Astrocyte (in vitro differentiated cells and primary cell): ENCODE results near the gene VWA8. TPM values are rescaled to one million over a fixed set of nuclear protein-coding genes. Genes with fewer than 3 reads are reported as not detected.

Experiments used
- DNase-seq: peaks from one replicate; pipeline ENCODE4 v3.0.0-alpha.2; 2010; ENCODE audit warnings: low read depth
- FAIRE-seq: peaks from 2 replicates; lab custom pipeline; 2011; peaks lifted over from hg19 to GRCh38; lab: Jason Lieb, UNC
- H2AFZ ChIP-seq: 2 replicates; pipeline ENCODE4 v1.6.0; 2012; ENCODE audit warnings: low read depth, low read length, inconsistent platforms
- H3K27ac ChIP-seq: 2 replicates; pipeline ENCODE4 v1.5.1; 2011; ENCODE audit warnings: low read depth, low read length, inconsistent platforms
- H3K27me3 ChIP-seq: 2 replicates; pipeline ENCODE4 v1.6.0; 2011; ENCODE audit warnings: low read length, inconsistent platforms; ENCODE audit not compliant: insufficient read depth
- H3K36me3 ChIP-seq: 2 replicates; pipeline ENCODE4 v1.5.1; 2011; ENCODE audit warnings: low read length, inconsistent platforms; ENCODE audit not compliant: insufficient read depth
- H3K4me1 ChIP-seq: 2 replicates; pipeline ENCODE4 v1.5.1; 2011; ENCODE audit warnings: low read length, inconsistent platforms; ENCODE audit not compliant: insufficient read depth
- H3K4me2 ChIP-seq: 2 replicates; pipeline ENCODE4 v1.6.0; 2012; ENCODE audit warnings: low read length, inconsistent platforms
- H3K4me3 ChIP-seq: 2 replicates; pipeline ENCODE4 v1.5.1; 2011; ENCODE audit warnings: low read depth, mild to moderate bottlenecking, low read length, inconsistent platforms; ENCODE audit not compliant: insufficient read depth
- H3K79me2 ChIP-seq: 2 replicates; pipeline ENCODE4 v1.6.0; 2012; ENCODE audit warnings: mild to moderate bottlenecking, low read length, inconsistent platforms; ENCODE audit not compliant: insufficient read depth
- H3K9ac ChIP-seq: 2 replicates; pipeline ENCODE4 v1.6.0; 2012; ENCODE audit warnings: mild to moderate bottlenecking, low read length, inconsistent platforms
- H3K9me3 ChIP-seq: 2 replicates; pipeline ENCODE4 v1.5.1; 2012; ENCODE audit warnings: low read depth, mild to moderate bottlenecking, low read length, inconsistent platforms; ENCODE audit not compliant: insufficient read depth
- H4K20me1 ChIP-seq: 2 replicates; pipeline ENCODE4 v1.6.0; 2012; ENCODE audit warnings: low read length, inconsistent platforms; ENCODE audit not compliant: insufficient read depth
- H3K27ac Mint-ChIP-seq: one replicate; pipeline ENCODE4 v1.8.0; 2021; ENCODE audit warnings: mild to moderate bottlenecking, mixed read lengths; ENCODE audit not compliant: unreplicated experiment
- H3K27me3 Mint-ChIP-seq: one replicate; pipeline ENCODE4 v1.8.0; 2021; ENCODE audit warnings: low read depth, mixed read lengths; ENCODE audit not compliant: unreplicated experiment
- H3K36me3 Mint-ChIP-seq: one replicate; pipeline ENCODE4 v1.8.0; 2021; ENCODE audit warnings: low read depth, mixed read lengths; ENCODE audit not compliant: unreplicated experiment
- H3K4me1 Mint-ChIP-seq: one replicate; pipeline ENCODE4 v1.8.0; 2021; ENCODE audit warnings: low read depth, mixed read lengths; ENCODE audit not compliant: unreplicated experiment
- H3K4me3 Mint-ChIP-seq: one replicate; pipeline ENCODE4 v1.8.0; 2021; ENCODE audit warnings: mild to moderate bottlenecking, moderate library complexity, mixed read lengths; ENCODE audit not compliant: unreplicated experiment
- H3K9me3 Mint-ChIP-seq: one replicate; pipeline ENCODE4 v1.8.0; 2021; ENCODE audit warnings: mild to moderate bottlenecking, mixed read lengths; ENCODE audit not compliant: unreplicated experiment
- EZH2 ChIP-seq: IDR thresholded peaks from 2 replicates; pipeline ENCODE4 v1.6.1; 2012; ENCODE audit warnings: mild to moderate bottlenecking, low read length, inconsistent platforms; ENCODE audit not compliant: insufficient read depth
- total RNA-seq: library from RNA; stranded (reverse); gene quantifications from 2 replicates; pipeline ENCODE4 v1.2.1, GENCODE V29; 2021
- TF ChIP-seq, protein P1 (sequence below): IDR thresholded peaks from 2 replicates; pipeline ENCODE4 v1.5.1; 2011; ENCODE audit warnings: low read depth, mild to moderate bottlenecking, inconsistent platforms, low read length, moderate library complexity; ENCODE audit not compliant: insufficient read depth

Gene VWA8
- total RNA-seq, 1 donor from 2014 or later = 15.6 TPM

DNA sequence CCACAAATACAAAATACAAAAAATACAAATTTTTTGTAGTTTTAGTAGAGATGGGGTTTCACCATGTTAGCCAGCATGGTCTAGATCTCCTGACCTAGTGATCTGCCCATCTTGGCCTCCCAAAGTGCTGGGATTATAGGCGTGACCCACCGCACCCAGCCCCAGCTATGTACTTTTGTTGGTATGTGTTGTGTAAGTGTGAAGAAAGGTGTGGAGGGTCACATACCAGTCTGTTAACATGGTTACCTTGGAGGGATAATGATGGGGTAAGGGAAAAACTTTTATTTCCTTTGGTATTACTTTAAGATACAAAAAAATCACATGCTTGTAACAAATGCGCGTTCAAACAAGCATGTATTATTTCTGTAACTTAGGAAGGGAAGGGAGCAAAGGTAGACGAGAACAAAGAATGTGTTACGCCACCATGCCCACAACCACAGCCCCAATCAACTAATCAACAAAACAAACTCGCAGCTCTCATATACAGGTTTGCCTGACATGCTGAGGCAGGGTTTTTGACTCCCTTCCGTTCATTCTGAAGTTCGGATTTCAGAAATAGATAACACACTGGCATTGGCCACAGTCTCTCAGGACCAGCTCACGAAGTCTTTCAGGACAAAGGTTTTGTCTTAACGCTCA lies 13.5 kb upstream of the VWA8 start:
- Histone ChIP-seq H3K27ac (no peak overlapping the region), H3K79me2 (no peaks in the 10 kb centered on the region), H3K36me3 (no peaks in the 10 kb centered on the region), H3K9me3 (no peaks in the 10 kb centered on the region), H3K27me3 (no peaks in the 10 kb centered on the region), H3K4me3 (no peak overlapping the region), H3K9ac (no peak overlapping the region), H2AFZ (no peak overlapping the region), H4K20me1 (no peaks in the 10 kb centered on the region), H3K4me2 (no peak overlapping the region), H3K4me1 (no peaks in the 10 kb centered on the region)
- H3K27me3 Mint-ChIP-seq = no peaks in the 10 kb centered on the region
- FAIRE-seq = no peak
- H3K4me3 Mint-ChIP-seq = no peak overlapping the region
- no peaks in the 10 kb centered on the region for H3K9me3 Mint-ChIP-seq
- DNase-seq = no peak
- no peaks in the 10 kb centered on the region for H3K36me3 Mint-ChIP-seq
- no peak overlapping the region for H3K27ac Mint-ChIP-seq
- TF ChIP-seq EZH2 = no peak
- TF ChIP-seq, protein P1, sequence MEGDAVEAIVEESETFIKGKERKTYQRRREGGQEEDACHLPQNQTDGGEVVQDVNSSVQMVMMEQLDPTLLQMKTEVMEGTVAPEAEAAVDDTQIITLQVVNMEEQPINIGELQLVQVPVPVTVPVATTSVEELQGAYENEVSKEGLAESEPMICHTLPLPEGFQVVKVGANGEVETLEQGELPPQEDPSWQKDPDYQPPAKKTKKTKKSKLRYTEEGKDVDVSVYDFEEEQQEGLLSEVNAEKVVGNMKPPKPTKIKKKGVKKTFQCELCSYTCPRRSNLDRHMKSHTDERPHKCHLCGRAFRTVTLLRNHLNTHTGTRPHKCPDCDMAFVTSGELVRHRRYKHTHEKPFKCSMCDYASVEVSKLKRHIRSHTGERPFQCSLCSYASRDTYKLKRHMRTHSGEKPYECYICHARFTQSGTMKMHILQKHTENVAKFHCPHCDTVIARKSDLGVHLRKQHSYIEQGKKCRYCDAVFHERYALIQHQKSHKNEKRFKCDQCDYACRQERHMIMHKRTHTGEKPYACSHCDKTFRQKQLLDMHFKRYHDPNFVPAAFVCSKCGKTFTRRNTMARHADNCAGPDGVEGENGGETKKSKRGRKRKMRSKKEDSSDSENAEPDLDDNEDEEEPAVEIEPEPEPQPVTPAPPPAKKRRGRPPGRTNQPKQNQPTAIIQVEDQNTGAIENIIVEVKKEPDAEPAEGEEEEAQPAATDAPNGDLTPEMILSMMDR = no peak
- H3K4me1 Mint-ChIP-seq = peaks cover 3% of the 10 kb centered on the region

- Histone ChIP-seq H3K9ac (no peak overlapping the region), H4K20me1 (no peaks in the 10 kb centered on the region), H3K4me1 (no peaks in the 10 kb centered on the region), H3K27ac (no peak overlapping the region), H3K79me2 (no peaks in the 10 kb centered on the region), H3K4me2 (no peak overlapping the region), H2AFZ (no peak overlapping the region), H3K4me3 (no peak overlapping the region), H3K36me3 (no peaks in the 10 kb centered on the region), H3K9me3 (no peaks in the 10 kb centered on the region), H3K27me3 (no peaks in the 10 kb centered on the region)
- TF ChIP-seq, protein P1 = peak; percentile 6
- TF ChIP-seq EZH2 = no peak
- peaks cover 3% of the 10 kb centered on the region for H3K4me1 Mint-ChIP-seq
- FAIRE-seq (no peak), DNase-seq (no peak)
- H3K4me3 Mint-ChIP-seq = no peak overlapping the region
- no peak overlapping the region for H3K27ac Mint-ChIP-seq
- H3K27me3 Mint-ChIP-seq = no peaks in the 10 kb centered on the region
- H3K36me3 Mint-ChIP-seq = no peaks in the 10 kb centered on the region
- no peaks in the 10 kb centered on the region for H3K9me3 Mint-ChIP-seq
These were observed 12.4 kb upstream of the VWA8 start for GRCh38 chr13:41973247-41973741.

DNA sequence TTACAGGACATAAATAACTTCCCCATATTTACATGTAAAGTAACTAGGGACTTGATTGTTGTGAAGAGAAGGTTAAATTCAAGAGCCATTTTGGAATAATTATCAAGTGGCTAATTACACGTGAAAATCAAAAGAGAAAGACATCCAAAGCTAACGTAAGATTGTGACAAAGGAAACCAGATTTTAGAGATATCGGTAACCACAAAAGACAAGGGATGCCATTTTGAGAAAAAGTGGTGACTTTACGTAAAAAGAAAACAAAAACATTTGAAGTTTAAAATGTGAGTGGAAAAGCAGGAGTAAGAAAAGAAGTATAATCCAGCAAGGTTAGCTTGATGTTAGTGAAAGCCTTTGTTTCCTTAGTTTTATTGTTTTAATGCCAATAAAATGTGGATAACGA lies 10.9 kb upstream of the VWA8 start:
- DNase-seq (no peak), FAIRE-seq (no peak)
- H3K4me2 ChIP-seq = no peak overlapping the region
- no peaks in the 10 kb centered on the region for H3K9me3 ChIP-seq
- Mint-ChIP-seq H3K9me3 (no peaks in the 10 kb centered on the region), H3K4me1 (peaks cover 3% of the 10 kb centered on the region), H3K36me3 (no peaks in the 10 kb centered on the region), H3K27me3 (no peaks in the 10 kb centered on the region), H3K27ac (no peak overlapping the region), H3K4me3 (no peak overlapping the region)
- TF ChIP-seq, protein P1 = no peak
- TF ChIP-seq EZH2 = no peak
- no peak overlapping the region for H3K9ac ChIP-seq
- H3K36me3 ChIP-seq = no peaks in the 10 kb centered on the region
- no peak overlapping the region for H3K4me3 ChIP-seq
- H4K20me1 ChIP-seq = no peaks in the 10 kb centered on the region
- no peak overlapping the region for H2AFZ ChIP-seq
- H3K4me1 ChIP-seq = no peaks in the 10 kb centered on the region
- no peak overlapping the region for H3K27ac ChIP-seq
- H3K79me2 ChIP-seq = no peaks in the 10 kb centered on the region
- no peaks in the 10 kb centered on the region for H3K27me3 ChIP-seq
